Measurements from ENCODE around the gene CCDC88A.

The CCDC88A gene

DNA sequence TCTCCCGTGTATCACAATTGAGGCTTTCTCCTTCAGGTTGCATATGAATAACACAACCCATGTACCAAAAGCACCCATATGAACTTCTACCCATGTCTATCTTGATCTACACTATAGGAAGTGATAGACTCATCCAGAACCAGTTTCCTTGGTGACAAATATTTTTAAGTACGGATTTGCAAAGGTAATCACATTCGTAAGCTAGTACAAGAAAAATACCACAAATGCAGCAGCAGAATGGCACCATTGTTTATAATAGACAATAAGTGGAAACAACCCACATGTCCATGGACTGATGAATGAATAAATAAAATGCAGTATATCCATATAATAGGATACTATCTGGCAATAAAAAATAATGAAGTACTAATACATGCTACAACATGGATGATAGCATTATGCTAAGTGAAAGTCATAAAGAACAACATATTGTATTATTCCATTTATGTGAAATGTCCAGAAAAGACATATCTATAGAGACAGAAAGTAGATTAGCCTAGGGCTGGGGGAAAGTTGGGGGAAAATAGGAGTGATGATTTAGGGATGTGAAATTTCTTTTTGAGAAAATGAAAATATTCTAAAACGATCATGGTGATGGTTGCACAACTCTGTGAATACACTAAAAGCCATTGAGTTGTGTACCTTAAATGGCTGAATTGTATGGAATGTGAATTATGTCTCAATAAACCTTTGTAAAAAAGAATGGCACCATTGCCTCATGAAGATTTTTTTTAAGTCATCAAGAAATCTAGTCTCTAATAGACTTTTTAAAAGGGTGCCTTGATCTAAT lies 3.4 kb upstream of the CCDC88A start:
- DNase-seq (ENCODE audit: low read depth): no peak

DNA sequence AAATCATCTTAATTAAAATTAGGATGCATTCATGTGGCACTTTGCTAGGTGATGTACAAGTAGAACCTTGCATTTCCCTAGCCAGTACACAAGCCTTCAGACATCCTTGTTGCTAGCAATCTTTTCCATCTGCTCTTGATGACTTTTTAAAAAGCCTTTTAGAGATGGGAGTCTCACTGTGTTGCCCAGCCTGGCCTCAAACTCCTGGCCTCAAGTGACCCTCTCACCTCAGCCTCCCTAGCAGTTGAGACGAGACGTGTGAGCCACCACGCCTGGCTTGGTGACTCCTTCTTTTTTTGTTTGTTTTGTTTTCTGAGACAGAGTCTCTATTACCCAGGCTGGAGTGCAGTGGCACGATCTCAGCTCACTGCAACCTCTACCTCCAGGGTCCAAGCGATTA lies 1.7 kb upstream of the CCDC88A start:
- no peak for DNase-seq (ENCODE audit: low read depth)

DNA sequence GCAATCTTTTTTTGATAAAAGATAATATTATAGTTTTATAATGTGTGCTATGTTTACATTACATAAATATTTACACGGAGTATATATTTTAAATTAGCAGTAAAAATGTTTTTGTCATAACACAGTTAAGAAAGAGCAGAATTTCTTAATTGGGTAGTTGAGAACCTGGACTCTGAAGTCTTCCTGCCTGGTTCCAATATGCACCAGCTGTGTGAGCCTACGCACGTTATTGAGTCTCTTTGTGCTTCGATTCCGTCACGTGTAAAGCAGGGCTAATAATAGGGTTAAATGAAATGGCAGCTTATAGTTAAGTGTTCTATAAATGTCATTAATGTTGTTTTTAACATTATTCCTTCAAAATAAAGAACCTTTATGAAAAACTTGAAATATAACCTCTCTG lies 1.2 kb upstream of the CCDC88A start:
- DNase-seq (ENCODE audit: low read depth): no peak

DNA sequence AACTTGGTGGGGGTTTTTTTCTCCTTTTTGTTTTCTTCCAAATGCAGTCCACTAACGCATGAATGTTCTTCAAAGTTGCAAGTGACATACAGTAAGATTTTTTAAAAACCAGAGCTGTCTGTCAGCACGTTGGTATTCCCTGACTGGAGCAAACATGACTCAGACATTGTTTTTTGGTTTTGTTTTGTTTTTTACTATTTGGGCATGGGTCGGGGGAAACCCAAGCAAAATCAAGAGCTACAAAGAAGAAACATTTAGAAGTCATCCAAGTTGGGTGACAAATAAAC lies 726 bp upstream of the CCDC88A start:
- no peak for DNase-seq (ENCODE audit: low read depth)

- no peak for DNase-seq (ENCODE audit: low read depth)
Observed at GRCh38 chr2:55419233-55419678, 400 bp downstream of the CCDC88A start.

DNA sequence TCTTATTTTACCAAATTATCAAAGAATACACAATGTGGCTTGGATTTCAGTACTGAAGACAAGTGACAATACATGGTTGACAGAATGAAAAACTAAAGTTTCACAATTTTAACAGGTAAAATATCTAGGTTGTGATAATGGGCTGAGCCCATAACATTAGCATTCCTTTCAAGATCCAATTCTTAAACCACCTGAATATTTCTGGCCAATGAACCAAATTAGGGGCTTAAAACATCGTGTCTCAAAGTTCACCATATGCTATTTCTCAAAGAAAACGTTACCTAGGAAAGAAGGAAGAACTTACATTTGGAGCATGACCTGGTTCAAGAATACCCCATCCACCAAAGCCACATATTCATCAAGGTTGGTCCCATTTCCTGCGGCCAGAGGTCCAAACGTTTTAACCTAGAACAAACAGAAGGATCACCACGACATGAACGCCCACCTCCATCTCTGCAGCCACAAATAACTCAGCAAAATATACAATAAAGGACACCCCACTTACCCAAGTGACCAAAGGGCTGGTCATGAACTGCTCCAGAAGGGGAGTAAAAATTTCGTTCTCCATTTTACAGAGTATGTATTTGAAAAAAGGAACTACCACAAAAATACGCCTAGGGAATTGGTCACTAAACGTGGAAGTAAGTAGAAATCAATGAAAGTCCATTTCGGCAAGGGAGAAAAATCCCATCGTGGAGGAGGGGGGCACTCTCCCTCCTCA lies 984 bp downstream of the CCDC88A start:
- DNase-seq (ENCODE audit: low read depth): no peak

DNA sequence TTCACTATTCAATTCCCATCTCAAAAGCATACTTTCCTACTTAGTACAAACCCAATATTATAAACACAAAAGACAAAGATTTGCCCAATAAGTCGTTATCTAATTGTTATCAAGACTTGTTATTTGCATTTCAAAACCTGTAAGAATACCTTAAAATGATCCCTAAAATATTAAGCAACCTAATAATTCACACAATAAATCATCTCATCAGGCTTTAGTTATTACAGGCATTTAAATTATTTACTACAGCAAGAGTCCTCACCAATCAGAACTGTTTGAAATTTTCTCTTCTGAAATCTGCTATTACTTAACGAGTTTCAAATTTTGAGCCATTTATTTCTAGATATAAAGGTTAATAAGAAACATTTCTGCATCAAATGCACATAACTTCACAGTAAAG lies 1.6 kb downstream of the CCDC88A start:
- no peak for DNase-seq (ENCODE audit: low read depth)

DNA sequence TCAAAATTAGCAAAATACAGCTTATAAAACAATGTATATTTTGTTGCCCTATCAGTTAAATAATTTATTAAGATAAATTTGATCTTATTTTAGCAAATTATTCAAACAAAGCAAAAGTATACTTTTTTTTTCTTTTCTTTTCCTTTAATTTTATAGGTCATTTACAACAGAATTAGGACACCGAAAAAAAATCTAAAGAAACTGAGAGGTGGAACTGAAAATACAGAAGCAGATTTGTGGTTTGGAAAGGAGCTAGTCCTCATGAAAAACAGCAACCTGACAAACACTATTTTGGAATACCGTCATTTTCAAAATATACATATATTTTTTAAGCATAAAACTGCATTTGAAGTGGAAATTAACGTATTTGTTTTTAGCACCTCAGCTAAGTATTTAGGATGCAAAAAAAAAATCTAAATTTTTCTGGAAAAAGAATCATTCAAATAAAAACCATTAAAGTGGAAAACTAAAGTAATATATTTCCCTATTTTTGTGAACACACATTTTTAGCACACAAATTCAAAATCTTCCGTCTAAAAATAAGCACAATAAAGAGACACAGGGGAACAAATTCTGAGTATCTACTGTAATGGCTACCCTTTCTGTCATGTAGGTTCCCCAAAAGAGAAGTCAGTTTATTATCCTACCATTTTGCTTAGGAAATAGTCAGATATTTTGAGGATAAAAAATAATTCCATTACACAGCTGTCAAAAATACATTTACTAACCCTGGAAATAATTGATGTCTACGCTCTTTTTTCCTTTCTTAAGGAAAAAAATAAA lies 2.7 kb downstream of the CCDC88A start:
- DNase-seq (ENCODE audit: low read depth): no peak

GRCh38 chr2:55415300-55415699 lies 4.4 kb downstream of the CCDC88A start:
- DNase-seq (ENCODE audit: low read depth): no peak

- DNase-seq (ENCODE audit: low read depth): no peak
Observed at GRCh38 chr2:55408918-55409868, 10.5 kb downstream of the CCDC88A start.

DNA sequence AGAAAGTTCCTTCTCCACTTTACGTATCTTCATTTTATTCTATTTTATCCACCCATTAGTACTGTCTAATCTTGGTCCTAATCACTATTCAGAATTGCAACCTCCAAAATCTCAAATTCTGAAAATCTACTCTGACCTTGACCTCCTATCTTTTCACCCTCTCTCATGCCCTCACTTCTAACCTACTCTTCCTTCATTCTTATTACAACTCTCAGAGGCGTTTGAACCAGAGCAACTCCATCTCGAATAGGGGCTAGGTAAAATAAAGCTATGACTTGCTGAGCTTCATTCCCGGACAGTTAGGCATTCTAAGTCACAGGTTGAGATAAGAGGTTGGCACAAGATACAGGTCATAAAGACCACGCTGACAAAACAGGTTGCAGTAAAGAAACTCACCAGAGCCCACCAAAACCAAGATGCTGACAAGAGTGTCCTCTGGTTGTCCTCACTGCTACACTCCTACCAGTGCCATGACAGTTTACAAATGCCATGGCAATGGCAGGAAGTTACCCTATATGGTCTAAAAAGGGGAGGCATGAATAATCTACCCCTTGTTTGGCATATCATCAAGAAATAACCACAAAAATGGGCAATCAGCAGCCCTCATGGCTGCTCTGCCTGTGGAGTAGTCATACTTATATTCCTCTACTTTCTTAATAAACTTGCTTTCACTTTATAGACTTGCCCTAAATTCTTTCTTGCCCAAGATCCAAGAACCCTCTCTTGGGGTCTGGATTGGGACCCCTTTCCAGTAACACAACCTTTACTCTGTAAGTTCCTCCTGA lies 11.4 kb downstream of the CCDC88A start:
- no peak for DNase-seq (ENCODE audit: low read depth)

DNA sequence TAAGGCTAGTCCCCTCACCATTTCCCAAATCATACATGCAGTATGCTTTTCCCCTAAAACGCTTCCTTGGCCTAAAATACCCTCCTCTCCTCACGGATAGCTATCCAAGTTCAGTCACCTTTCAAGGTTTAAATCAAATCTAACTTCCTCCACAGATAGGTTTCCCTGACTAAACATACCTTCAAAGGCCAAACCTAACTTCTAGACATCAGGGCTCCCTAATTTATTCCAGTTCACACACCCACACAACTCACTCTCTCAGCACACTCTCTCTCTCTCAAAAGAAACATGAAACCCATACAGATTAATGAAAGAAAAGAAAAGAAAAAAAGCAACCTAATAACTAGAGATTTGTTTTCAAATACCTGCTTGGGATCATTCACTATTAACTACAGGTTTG lies 14.5 kb downstream of the CCDC88A start:
- no peak for DNase-seq (ENCODE audit: low read depth)

DNA sequence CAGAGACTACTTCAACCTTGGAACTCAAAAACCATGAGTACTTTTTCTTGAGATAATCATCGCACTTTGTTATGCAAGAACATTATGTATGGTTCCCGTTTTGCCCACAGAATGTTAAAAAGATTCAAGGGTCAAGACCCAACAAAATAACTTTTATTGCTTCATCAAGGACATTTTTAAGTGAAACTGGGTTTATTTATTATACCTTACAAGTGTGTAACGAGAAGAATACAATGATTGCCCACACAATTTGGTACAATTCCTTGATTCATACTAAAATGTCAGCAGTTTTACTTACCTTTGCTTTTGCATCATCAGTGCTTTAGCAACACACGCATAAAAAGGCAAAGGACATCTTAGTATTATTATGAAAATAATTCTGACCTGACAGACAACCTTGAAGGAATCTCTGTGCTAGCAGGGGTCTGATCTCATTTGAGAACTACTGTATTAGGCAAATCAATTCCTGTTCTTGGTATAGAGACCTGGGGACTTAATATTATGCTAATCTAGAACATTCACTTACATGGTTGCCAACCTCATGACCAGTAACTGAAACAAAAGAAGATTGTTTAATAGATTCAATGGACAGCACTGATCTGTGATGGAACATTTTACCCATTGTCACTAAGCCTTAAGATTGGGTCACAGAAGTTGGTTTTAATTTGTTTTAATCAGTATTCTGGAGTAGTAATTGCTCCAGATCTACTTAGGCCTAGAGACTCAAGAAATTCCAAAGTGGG lies 16.2 kb downstream of the CCDC88A start:
- no peak for DNase-seq (ENCODE audit: low read depth)

- DNase-seq (ENCODE audit: low read depth): no peak
Observed at GRCh38 chr2:55401124-55401523, 18.5 kb downstream of the CCDC88A start.

GRCh38 chr2:55400332-55400731 lies 19.3 kb downstream of the CCDC88A start:
- DNase-seq (ENCODE audit: low read depth): no peak

GRCh38 chr2:55399815-55400214 lies 19.8 kb downstream of the CCDC88A start:
- no peak for DNase-seq (ENCODE audit: low read depth)

GRCh38 chr2:55395724-55396605 lies 23.7 kb downstream of the CCDC88A start:
- DNase-seq (ENCODE audit: low read depth): no peak

GRCh38 chr2:55391615-55392242 lies 27.9 kb downstream of the CCDC88A start:
- DNase-seq (ENCODE audit: low read depth): no peak

- no peak for DNase-seq (ENCODE audit: low read depth)
Observed at GRCh38 chr2:55391155-55391554, 28.5 kb downstream of the CCDC88A start.
